ENCODE results near the gene NRCAM.
"Not testable (repeated sequence)": the region's sequence is repeated elsewhere in the genome, so short reads cannot be mapped to it uniquely, and the experiment has no call there.

The NRCAM gene

GRCh38 chr7:108268200-108268820 lies 187.9 kb downstream of the NRCAM start:
- no peak for DNase-seq

GRCh38 chr7:108267615-108268014 lies 188.6 kb downstream of the NRCAM start:
- DNase-seq, result no peak

- no peak for DNase-seq
Observed at GRCh38 chr7:108266491-108266890, 189.7 kb downstream of the NRCAM start.

DNA sequence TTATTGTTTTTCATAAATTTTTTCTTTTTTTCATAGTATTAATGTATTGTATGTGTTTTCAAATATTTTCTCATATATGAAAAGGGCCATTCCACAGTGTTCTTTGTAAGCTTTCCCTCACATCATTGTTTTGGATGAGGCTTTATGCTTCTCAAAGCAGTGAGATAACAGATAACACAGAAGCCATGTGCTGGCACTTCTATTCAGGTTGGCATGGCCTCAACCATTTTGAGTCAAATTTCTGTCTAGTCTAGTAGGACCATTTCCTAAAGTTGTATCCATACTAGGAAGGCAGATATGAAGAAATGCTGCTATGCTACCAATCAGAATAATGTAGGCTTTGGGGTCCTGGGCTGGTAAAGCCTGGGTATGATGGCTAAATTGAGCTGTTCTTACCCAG lies 190.2 kb downstream of the NRCAM start:
- DNase-seq, result no peak

DNA sequence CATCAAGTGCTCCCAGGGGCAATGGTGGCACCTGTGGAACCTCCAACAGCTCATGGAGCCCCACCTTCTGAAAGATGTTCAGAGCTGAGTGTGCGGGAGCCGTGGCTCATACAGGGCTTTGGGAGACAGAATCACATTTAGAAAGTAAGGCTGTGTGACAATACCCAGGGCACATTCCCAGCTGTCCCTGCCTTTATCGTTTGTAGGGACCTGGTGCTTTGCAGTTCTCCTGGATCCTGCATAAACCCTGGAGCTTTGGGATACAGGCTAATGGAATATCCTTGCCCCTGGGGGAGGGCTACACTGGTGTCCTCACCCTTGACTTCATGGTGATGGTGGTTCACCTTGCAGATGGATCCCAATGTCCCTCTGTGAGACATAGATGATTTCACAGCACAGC lies 191.2 kb downstream of the NRCAM start:
- no peak for DNase-seq

GRCh38 chr7:108263425-108263824 lies 192.8 kb downstream of the NRCAM start:
- DNase-seq, result no peak

GRCh38 chr7:108261560-108262255 lies 194.5 kb downstream of the NRCAM start:
- DNase-seq, result no peak

DNA sequence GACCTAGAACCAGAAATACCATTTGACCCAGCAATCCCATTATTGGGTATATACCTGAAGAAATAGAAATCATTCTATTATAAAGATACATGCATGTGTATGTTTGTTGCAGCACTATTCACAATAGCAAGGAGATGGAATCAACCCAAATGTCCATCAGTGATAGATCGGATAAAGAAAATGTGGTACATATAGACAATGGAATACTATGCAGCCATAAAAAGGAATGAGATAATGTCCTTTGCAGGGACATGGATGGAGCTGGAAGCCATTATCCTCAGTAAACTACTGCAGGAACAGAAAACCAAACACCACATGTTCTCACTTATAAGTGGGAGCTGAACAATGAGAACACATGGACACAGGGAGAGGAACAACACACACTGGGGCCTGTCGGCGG lies 196.8 kb downstream of the NRCAM start:
- DNase-seq, result not testable (repeated sequence)

DNA sequence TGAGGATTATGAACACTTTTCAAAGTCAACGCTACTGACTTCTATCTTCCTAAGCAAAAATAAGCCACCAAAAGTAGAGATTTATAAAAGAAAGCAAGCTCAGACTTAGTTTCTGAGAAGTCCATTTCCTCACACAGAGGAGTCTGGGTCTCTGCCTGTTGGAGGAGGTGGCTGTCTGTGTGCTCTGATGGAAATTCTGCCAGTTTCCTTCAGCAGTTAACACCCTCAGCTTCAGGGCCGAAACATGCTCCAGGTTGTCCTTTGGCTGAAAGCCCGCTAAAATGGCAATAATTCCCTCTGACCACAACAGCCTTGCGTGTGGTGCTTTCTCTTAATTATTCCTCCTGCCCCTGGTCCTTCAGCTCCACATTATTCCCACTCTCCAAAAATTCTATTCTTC lies 198.3 kb downstream of the NRCAM start:
- no peak for DNase-seq

- DNase-seq, result no peak
Observed at GRCh38 chr7:108254259-108254658, 202.0 kb downstream of the NRCAM start.

- DNase-seq, result no peak
Observed at GRCh38 chr7:108253275-108254044, 202.8 kb downstream of the NRCAM start.

GRCh38 chr7:108252177-108252576 lies 204.1 kb downstream of the NRCAM start:
- DNase-seq, result no peak

DNA sequence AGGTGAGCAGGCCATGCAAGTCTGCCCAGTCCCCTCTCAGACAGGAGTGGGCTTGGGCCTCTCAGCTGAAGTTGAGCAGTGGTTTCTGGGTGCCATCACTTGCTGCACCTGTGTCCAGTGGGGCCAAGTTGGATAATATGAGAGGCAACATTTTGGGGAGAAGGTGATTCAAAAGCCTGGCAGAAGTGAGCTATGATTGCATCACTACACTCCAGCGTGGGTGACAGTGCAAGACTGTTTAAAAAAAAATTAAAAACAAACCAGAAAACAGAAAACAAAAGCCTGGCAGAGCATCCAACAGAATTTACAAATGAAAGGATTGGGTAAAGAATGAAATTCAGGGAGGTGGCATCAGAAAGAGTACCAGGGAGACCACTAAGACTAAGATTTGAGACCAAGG lies 204.5 kb downstream of the NRCAM start:
- no peak for DNase-seq

DNA sequence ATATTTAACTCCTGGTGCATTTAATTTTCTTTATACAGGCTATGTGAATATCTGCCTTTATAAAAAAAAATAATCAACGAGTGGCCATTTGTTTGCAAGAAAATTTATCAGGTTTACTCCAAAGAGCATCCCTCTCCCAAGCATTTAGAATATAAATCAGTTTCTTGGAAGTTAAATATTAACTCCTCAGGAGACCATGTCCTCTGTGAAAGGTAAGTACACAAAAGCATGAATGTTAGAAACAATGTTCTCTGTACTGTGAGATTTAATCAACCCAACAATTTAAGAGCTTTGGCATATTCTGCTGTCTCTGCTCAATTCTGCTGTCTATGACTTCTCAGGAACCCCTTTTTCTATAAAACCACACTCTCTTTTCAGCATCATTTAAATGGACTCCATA lies 206.8 kb downstream of the NRCAM start:
- no peak for DNase-seq

- DNase-seq, result no peak
Observed at GRCh38 chr7:108248821-108249220, 207.4 kb downstream of the NRCAM start.

GRCh38 chr7:108248418-108248817 lies 207.8 kb downstream of the NRCAM start:
- no peak for DNase-seq

DNA sequence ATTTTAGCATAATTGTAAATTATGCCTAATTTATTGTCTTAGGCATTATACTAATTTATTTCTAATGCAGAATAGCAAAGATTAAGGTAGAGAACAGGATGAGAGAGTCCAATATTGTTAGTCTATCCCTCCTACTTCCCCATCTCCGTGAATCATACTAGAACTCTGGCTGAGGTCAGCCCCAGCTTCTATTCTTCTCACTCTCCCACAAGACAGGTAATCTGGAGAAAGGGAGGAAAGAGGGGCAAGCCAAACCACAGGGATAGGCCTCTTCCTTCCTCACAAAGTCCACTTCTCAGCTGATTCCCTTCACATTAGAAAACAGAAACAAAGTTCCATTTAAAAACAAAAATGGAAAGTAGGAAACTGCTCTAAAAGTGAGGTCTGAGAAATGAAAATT lies 208.6 kb downstream of the NRCAM start:
- DNase-seq, result no peak

- DNase-seq, result no peak
Observed at GRCh38 chr7:108246227-108246837, 209.9 kb downstream of the NRCAM start.

DNA sequence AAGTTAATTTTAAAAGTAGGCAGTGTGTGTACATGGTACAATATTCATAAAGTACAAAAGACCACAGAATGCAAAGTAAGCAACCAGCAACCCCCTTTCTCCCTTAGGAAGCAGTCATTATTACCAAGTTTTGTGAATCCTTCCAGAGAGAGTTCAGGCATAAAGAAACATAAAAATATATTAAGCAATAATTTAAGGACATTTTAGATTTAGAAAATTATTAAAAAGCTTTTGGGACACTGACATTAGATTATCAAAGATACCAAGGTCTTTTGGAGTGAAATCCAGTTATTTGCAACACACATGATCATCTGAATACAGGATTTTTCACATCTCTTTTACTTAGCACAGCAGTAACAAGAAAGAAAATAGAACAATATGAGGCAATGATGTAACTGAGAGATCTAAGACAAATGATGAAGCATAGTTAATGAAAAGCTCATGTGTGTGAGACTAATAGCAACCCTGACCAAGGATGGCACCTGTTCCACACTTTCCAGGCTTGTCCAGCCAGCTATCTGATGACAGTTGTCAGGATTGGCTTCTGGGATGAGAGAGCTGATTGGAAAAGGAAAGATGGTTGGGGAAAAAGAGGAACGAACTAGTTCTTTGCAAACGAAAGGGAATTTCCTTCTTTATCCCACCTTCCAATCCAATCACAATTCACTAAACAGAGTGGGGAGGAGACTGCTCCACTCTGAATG lies 210.6 kb downstream of the NRCAM start:
- no peak for DNase-seq

DNA sequence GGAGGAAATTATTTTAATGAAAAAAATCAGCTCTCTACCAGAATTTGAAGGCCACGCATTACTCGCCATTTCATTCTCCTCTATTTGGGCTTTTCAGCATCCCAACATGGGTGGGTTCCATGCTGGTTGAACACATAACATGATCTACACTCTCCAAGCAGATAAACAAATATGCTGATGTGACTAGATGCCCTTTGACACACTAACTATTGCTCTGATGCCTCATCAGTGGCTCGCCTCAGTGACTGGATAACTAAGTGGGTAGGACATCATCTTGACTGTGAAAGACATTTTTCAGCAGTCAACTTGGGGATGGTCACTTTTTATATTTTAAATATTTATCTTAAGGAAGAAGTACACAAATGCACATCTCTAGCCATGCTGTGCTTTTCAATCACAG lies 212.1 kb downstream of the NRCAM start:
- no peak for DNase-seq

- no peak for DNase-seq
Observed at GRCh38 chr7:108239501-108240225, 216.6 kb downstream of the NRCAM start.

DNA sequence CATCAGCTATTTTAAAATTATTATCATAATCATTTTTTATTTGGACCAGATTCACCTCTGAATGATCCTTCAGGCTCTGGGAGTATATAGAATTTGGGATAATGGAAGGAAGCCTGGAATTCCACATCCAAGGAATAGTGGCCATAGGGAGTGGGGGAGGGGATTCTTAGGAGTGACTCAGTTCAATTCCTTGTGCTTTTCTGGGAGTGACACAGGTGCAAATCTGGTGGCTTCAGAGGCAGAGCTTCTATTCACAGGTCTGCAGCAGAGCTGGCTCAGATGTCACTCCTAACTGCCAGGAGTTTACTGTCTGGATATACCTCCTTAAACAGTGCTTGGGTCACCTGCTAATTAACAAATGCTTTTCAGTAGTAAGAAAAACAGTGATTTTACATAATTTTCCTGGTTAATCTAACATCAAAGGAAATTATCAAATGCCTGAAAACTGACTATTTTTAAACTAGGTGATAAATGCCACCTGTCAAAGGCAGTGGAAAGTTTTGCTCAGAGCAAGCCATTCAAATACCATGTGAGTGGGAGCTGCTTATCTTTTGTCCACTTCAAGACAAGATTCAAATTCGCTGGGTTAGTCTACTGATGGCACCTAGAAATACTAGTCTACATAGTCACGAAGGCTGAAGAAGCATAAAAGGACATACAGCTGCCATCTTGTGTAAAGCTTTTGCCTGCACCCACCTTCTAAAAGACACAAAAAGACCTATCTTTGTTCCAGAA lies 219.4 kb downstream of the NRCAM start:
- DNase-seq, result no peak

Data from activated T-cell treated with anti-CD3 and anti-CD28 coated beads for 4 hours (primary cell).